Activated T-cell treated with anti-CD3 and anti-CD28 coated beads, Interleukin-2, amount 50 U/mL, for 4 hours (primary cell): ENCODE results near the gene NEURL2. TPM values are rescaled to one million over a fixed set of nuclear protein-coding genes. Genes with fewer than 3 reads are reported as not detected.

Experiments
- ATAC-seq, 2 donors: fragments of 200-7000 bp; cut with Tn5 transposase; one replicate each; pipeline ENCODE4 v1.10.0; 2021
- DNase-seq: peaks from one replicate; pipeline ENCODE4 v3.0.0-alpha.2; 2020
- H3K27me3 Mint-ChIP-seq: one replicate; pipeline ENCODE4 v1.8.0; 2021; ENCODE audit warnings: low read depth, mixed read lengths
- H3K36me3 Mint-ChIP-seq: one replicate; pipeline ENCODE4 v1.8.0; 2022; ENCODE audit warnings: mixed read lengths; ENCODE audit not compliant: insufficient read depth
- H3K4me1 Mint-ChIP-seq: one replicate; pipeline ENCODE4 v1.8.0; 2021; ENCODE audit warnings: low read depth, mixed read lengths
- H3K4me3 Mint-ChIP-seq: one replicate; pipeline ENCODE4 v1.8.0; 2021; ENCODE audit warnings: mild to moderate bottlenecking, moderate library complexity, mixed read lengths
- H3K9me3 Mint-ChIP-seq: one replicate; pipeline ENCODE4 v1.8.0; 2021; ENCODE audit warnings: mixed read lengths
- total RNA-seq, 3 donors: library from RNA; stranded (reverse); gene quantifications; one replicate each; pipeline ENCODE4 v1.2.1, GENCODE V29; 2021

Gene NEURL2
- total RNA-seq, 3 donors from 2014 or later, result 1.3 TPM

DNA sequence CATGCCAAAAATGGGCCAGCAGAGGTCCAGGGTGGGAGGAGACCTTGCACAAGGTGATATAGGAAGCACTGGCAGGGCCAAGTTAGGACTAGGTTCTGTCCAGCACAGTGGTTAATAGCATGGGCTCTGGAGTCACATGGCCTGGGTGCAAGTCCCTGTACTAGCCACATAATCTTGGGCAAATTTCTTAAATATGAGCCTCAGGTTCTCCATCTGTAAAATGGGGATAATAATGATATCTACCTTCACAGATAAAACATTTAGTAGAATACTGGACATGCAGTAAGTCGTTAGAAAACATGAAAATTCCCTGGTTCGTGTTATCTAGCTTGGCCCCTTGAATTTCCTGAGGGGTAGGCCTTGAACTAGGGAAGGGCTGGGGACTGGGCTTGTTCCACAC lies 6.3 kb upstream of the NEURL2 start:
- no peak for DNase-seq

GRCh38 chr20:45896641-45897161 lies 5.7 kb upstream of the NEURL2 start:
- ATAC-seq (no peak), DNase-seq (no peak)
- Mint-ChIP-seq H3K27me3 (no peaks in the 10 kb centered on the region), H3K4me1 (peaks cover 24% of the 10 kb centered on the region), H3K4me3 (no peak overlapping the region), H3K9me3 (no peaks in the 10 kb centered on the region), H3K36me3 (peaks cover 22% of the 10 kb centered on the region)

More for the DNA sequence above, 6.3 kb upstream of the NEURL2 start:
- ATAC-seq, result no peak
- no peak overlapping the region for H3K4me3 Mint-ChIP-seq
- no peaks in the 10 kb centered on the region for H3K27me3 Mint-ChIP-seq
- no peaks in the 10 kb centered on the region for H3K9me3 Mint-ChIP-seq
- peaks cover 22% of the 10 kb centered on the region for H3K36me3 Mint-ChIP-seq
- peaks cover 20% of the 10 kb centered on the region for H3K4me1 Mint-ChIP-seq

DNA sequence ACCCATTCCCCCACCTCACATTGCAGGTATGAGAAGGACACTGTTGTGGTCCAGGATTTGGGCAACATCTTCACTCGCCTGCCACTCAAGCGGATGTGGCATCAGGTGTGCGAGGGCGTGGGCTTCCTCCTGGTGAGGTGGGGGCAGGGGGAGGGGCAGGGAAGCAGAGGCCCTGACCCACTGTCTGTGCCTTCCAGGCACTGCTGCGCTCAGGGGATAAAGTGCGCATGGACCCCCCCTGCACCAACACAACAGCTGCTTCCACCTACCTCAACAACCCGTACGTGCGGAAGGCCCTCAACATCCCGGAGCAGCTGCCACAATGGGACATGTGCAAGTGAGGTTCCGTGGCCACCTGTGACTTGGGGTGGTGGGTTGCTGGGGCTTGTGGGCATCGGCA lies 3.8 kb upstream of the NEURL2 start:
- no peak for ATAC-seq
- H3K4me3 Mint-ChIP-seq, result no peak overlapping the region

GRCh38 chr20:45893831-45894230 lies 2.8 kb upstream of the NEURL2 start:
- no peaks in the 10 kb centered on the region for H3K27me3 Mint-ChIP-seq
- no peaks in the 10 kb centered on the region for H3K9me3 Mint-ChIP-seq
- ATAC-seq (no peak), DNase-seq (no peak)
- no peak overlapping the region for H3K4me3 Mint-ChIP-seq
- H3K36me3 Mint-ChIP-seq, result peaks cover 19% of the 10 kb centered on the region
- H3K4me1 Mint-ChIP-seq, result peaks cover 35% of the 10 kb centered on the region

More for the DNA sequence above, 3.8 kb upstream of the NEURL2 start:
- H3K4me1 Mint-ChIP-seq, result peaks cover 32% of the 10 kb centered on the region
- H3K36me3 Mint-ChIP-seq, result peaks cover 22% of the 10 kb centered on the region
- no peaks in the 10 kb centered on the region for H3K27me3 Mint-ChIP-seq
- no peaks in the 10 kb centered on the region for H3K9me3 Mint-ChIP-seq
- DNase-seq, result no peak

- Mint-ChIP-seq H3K4me3 (peak overlapping the region; percentile 89), H3K27me3 (no peaks in the 10 kb centered on the region), H3K36me3 (peaks cover 16% of the 10 kb centered on the region), H3K4me1 (peaks cover 35% of the 10 kb centered on the region), H3K9me3 (no peaks in the 10 kb centered on the region)
- ATAC-seq (no peak), DNase-seq (no peak)
These were observed 2.0 kb upstream of the NEURL2 start for GRCh38 chr20:45892828-45893500.

DNA sequence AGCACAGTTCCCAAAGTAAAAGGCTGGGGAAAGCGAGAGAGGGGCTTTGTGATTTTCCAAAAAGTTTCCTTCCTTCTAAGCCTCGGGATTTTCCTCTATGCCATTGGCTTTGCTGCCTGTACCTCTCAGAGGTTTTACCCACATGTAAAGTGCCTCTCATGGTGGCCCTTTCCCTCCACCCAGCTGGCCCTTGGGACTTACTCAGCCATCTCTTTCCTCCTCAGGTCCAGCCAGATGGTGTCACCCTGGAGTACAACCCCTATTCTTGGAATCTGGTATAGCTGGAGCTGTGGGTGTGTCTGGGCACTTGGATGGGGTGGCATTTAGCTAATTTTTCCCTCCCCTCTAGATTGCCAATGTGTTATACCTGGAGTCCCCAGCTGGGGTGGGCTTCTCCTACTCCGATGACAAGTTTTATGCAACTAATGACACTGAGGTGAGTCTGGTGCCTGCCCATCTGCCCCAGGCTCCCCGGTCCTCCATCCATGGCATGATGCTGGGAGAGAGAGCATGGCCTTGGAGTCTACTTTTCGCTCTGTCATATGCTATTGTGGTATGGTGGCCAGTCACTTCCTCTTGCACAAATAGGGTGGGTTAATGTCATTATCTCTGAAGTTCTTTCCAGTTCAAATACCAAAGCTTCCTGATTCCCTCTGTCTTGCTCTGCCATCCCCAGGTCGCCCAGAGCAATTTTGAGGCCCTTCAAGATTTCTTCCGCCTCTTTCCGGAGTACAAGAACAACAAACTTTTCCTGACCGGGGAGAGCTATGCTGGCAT lies 1.2 kb upstream of the NEURL2 start:
- Mint-ChIP-seq H3K36me3 (peaks cover 8% of the 10 kb centered on the region), H3K9me3 (no peaks in the 10 kb centered on the region), H3K4me3 (peak overlapping the region; percentile 89), H3K4me1 (peaks cover 35% of the 10 kb centered on the region), H3K27me3 (no peaks in the 10 kb centered on the region)
- ATAC-seq (no peak), DNase-seq (no peak)

GRCh38 chr20:45890077-45890984 lies 677 bp downstream of the NEURL2 start:
- peak; percentile 37 for DNase-seq
- peak; percentile 19 for ATAC-seq
- Mint-ChIP-seq H3K9me3 (no peaks in the 10 kb centered on the region), H3K4me1 (peaks cover 41% of the 10 kb centered on the region), H3K27me3 (no peaks in the 10 kb centered on the region), H3K4me3 (peak overlapping the region; percentile 89), H3K36me3 (peaks cover 8% of the 10 kb centered on the region)

DNA sequence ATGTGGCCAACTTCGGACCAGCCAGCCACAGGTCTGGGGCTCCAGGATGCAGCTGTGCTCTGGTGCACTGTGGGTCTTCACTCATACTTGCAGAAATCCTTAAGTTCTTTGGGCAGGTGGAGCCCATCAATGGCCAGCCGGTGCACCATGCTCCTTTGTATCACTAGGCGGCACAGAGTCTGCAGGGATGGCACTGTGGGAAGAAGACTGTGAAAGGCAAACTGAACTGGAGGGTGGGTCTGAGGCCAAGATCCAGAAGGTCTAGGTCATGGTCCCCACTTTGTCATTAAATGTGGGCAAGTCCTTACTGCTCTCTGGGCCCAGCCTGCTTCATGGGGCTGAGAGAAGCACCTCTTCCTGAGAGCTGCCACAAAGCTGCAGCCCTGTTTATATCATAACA lies 2.3 kb downstream of the NEURL2 start:
- H3K36me3 Mint-ChIP-seq, result peaks cover 4% of the 10 kb centered on the region
- no peak for ATAC-seq
- H3K4me3 Mint-ChIP-seq, result no peak overlapping the region
- H3K4me1 Mint-ChIP-seq, result peaks cover 46% of the 10 kb centered on the region
- H3K9me3 Mint-ChIP-seq, result no peaks in the 10 kb centered on the region
- DNase-seq, result no peak
- H3K27me3 Mint-ChIP-seq, result no peaks in the 10 kb centered on the region

GRCh38 chr20:45887346-45887715 lies 3.7 kb downstream of the NEURL2 start, which contains the start of gene SPATA25:
SPATA25 (minus strand) TSS chr20:45887622; CDS start chr20:45887590, 32 bp downstream.
- peaks cover 46% of the 10 kb centered on the region for H3K4me1 Mint-ChIP-seq
- H3K9me3 Mint-ChIP-seq, result no peaks in the 10 kb centered on the region
- no peak within 1 kb of the TSS for H3K4me3 Mint-ChIP-seq
- peaks cover 15% of the 10 kb centered on the region for H3K36me3 Mint-ChIP-seq
- H3K27me3 Mint-ChIP-seq, result no peaks in the 10 kb centered on the region
- DNase-seq (no peak), ATAC-seq (no peak)

- H3K36me3 Mint-ChIP-seq, result peaks cover 15% of the 10 kb centered on the region
- no peaks in the 10 kb centered on the region for H3K27me3 Mint-ChIP-seq
- DNase-seq, result no peak
- no peaks in the 10 kb centered on the region for H3K9me3 Mint-ChIP-seq
- H3K4me3 Mint-ChIP-seq, result no peak overlapping the region
- no peak for ATAC-seq
- peaks cover 46% of the 10 kb centered on the region for H3K4me1 Mint-ChIP-seq
These were observed 4.2 kb downstream of the NEURL2 start for GRCh38 chr20:45886590-45887345.

GRCh38 chr20:45883100-45883469 lies 7.9 kb downstream of the NEURL2 start:
- H3K9me3 Mint-ChIP-seq, result no peaks in the 10 kb centered on the region
- H3K27me3 Mint-ChIP-seq, result no peaks in the 10 kb centered on the region
- ATAC-seq, result no peak
- peaks cover 16% of the 10 kb centered on the region for H3K36me3 Mint-ChIP-seq
- peak overlapping the region; percentile 56 for H3K4me3 Mint-ChIP-seq
- DNase-seq, result no peak
- peaks cover 44% of the 10 kb centered on the region for H3K4me1 Mint-ChIP-seq

DNA sequence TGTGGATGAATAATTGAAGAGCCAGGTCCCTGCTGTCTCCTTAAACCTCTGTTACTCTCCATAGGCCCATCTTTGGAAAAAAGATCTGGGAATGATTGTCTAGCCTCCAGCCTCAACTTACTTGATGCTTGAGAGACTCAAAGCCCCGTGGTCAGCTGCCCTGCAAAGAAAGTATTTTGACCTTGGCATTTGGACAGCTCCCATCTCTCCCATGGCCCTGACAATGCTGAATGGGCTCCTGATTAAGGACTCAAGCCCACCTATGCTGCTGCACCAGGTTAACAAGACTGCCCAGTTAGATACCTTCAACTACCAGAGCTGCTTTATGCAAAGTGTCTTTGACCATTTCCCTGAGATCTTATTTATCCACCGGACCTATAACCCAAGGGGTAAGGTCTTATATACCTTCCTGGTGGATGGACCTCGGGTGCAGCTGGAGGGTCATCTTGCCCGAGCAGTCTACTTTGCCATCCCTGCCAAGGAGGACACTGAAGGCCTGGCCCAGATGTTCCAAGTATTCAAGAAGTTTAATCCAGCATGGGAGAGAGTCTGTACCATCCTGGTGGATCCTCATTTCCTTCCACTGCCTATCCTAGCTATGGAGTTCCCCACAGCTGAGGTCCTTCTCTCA lies 8.4 kb downstream of the NEURL2 start:
- ATAC-seq (no peak), DNase-seq (no peak)
- no peaks in the 10 kb centered on the region for H3K9me3 Mint-ChIP-seq
- H3K4me3 Mint-ChIP-seq, result peak overlapping the region; percentile 56
- peaks cover 16% of the 10 kb centered on the region for H3K36me3 Mint-ChIP-seq
- H3K4me1 Mint-ChIP-seq, result peaks cover 44% of the 10 kb centered on the region
- H3K27me3 Mint-ChIP-seq, result no peaks in the 10 kb centered on the region
